DOHH2 (cell line): ENCODE measurements around the gene LINGO3.

Experiments
- H3F3A ChIP-seq: fragments of 200-600 bp; sonication (generic), shearing (Covaris generic); 2 replicates; pipeline ENCODE4 v1.6.0; 2016; ENCODE audit warnings: antibody characterized with exemption, mild to moderate bottlenecking; ENCODE audit not compliant: control insufficient read depth, insufficient read depth
- H3K27ac ChIP-seq: fragments of 200-600 bp; sonication (generic); 2 replicates; pipeline ENCODE4 v1.5.1; 2014; ENCODE audit warnings: low read depth, mild to moderate bottlenecking, low read length, moderate library complexity
- H3K27me3 ChIP-seq: fragments of 200-600 bp; sonication (generic); 2 replicates; pipeline ENCODE4 v1.6.1; 2014; ENCODE audit warnings: mild to moderate bottlenecking, low read length, mixed read lengths; ENCODE audit not compliant: control insufficient read depth
- H3K36me3 ChIP-seq: fragments of 200-600 bp; sonication (generic); 2 replicates; pipeline ENCODE4 v1.6.1; 2014; ENCODE audit warnings: mild to moderate bottlenecking, low read length, moderate library complexity, mixed read lengths; ENCODE audit not compliant: control insufficient read depth
- H3K4me1 ChIP-seq: fragments of 200-600 bp; sonication (generic); 2 replicates; pipeline ENCODE4 v1.6.1; 2014; ENCODE audit warnings: mild to moderate bottlenecking, low read length, mixed read lengths; ENCODE audit not compliant: control insufficient read depth
- H3K4me2 ChIP-seq: fragments of 200-600 bp; sonication (generic); 2 replicates; pipeline ENCODE4 v1.6.0; 2014; ENCODE audit warnings: mild to moderate bottlenecking, low read length, moderate library complexity
- H3K4me3 ChIP-seq: fragments of 200-600 bp; sonication (generic); 2 replicates; pipeline ENCODE4 v1.5.1; 2014; ENCODE audit warnings: mild to moderate bottlenecking, low read length, mixed read lengths
- H3K79me2 ChIP-seq: fragments of 200-600 bp; sonication (generic); 2 replicates; pipeline ENCODE4 v1.6.1; 2014; ENCODE audit warnings: mild to moderate bottlenecking, low read length, mixed read lengths; ENCODE audit not compliant: control insufficient read depth
- H3K9me2 ChIP-seq: fragments of 200-600 bp; sonication (generic); replicated peaks from 2 replicates; pipeline ENCODE4 v1.6.1; 2014; ENCODE audit warnings: mild to moderate bottlenecking, low read length, mixed read lengths; ENCODE audit not compliant: control insufficient read depth
- H3K9me3 ChIP-seq: fragments of 200-600 bp; sonication (generic); 2 replicates; pipeline ENCODE4 v1.6.1; 2014; ENCODE audit warnings: antibody characterized with exemption, low read length, mixed read lengths; ENCODE audit not compliant: control insufficient read depth, insufficient read depth
- H4K20me1 ChIP-seq: fragments of 200-600 bp; sonication (generic); 2 replicates; pipeline ENCODE4 v1.6.0; 2014; ENCODE audit warnings: low read depth, mild to moderate bottlenecking, antibody characterized with exemption, low read length, moderate library complexity; ENCODE audit not compliant: control insufficient read depth, insufficient read depth
- CTCF ChIP-seq: fragments of 200-600 bp; sonication (generic); IDR thresholded peaks from one replicate; pipeline ENCODE4 v1.5.1; 2014; ENCODE audit warnings: antibody characterized with exemption, mild to moderate bottlenecking, low read depth, low read length; ENCODE audit not compliant: poor library complexity, severe bottlenecking
- EZH2phosphoT487 ChIP-seq: fragments of 200-600 bp; sonication (generic); IDR thresholded peaks from 2 replicates; pipeline ENCODE4 v1.6.1; 2017; ENCODE audit warnings: borderline replicate concordance, mild to moderate bottlenecking, antibody characterized with exemption, low read length, moderate library complexity, mixed read lengths

The LINGO3 gene

GRCh38 chr19:2345794-2346663 lies 38.1 kb upstream of the LINGO3 start:
- Histone ChIP-seq H3K79me2 (no peaks in the 10 kb centered on the region), H3K9me3 (no peaks in the 10 kb centered on the region), H3K36me3 (peaks cover 17% of the 10 kb centered on the region), H3K4me3 (no peak overlapping the region), H3K27me3 (no peaks in the 10 kb centered on the region), H3K9me2 (no peaks in the 10 kb centered on the region), H3F3A (no peaks in the 10 kb centered on the region), H3K4me1 (no peaks in the 10 kb centered on the region), H3K27ac (no peak overlapping the region), H3K4me2 (no peak overlapping the region), H4K20me1 (no peaks in the 10 kb centered on the region)
- no peak for TF ChIP-seq EZH2phosphoT487
- no peak for TF ChIP-seq CTCF

- peaks cover 25% of the 10 kb centered on the region for H3K36me3 ChIP-seq
Observed at GRCh38 chr19:2345076-2345475, 37.1 kb upstream of the LINGO3 start.

GRCh38 chr19:2344381-2344870 lies 36.5 kb upstream of the LINGO3 start:
- Histone ChIP-seq H3K4me1 (no peaks in the 10 kb centered on the region), H3K36me3 (peaks cover 31% of the 10 kb centered on the region), H3K27me3 (no peaks in the 10 kb centered on the region), H3F3A (no peaks in the 10 kb centered on the region), H3K27ac (no peak overlapping the region), H4K20me1 (peaks cover 3% of the 10 kb centered on the region; the same call in 1 of the 2 replicates), H3K4me3 (no peak overlapping the region), H3K9me3 (no peaks in the 10 kb centered on the region), H3K4me2 (no peak overlapping the region), H3K9me2 (no peaks in the 10 kb centered on the region), H3K79me2 (no peaks in the 10 kb centered on the region; the same call in 1 of the 2 replicates)
- TF ChIP-seq EZH2phosphoT487 (no peak), CTCF (no peak)

More at GRCh38 chr19:2345076-2345475, 37.1 kb upstream of the LINGO3 start:
- TF ChIP-seq CTCF = no peak
- TF ChIP-seq EZH2phosphoT487 = no peak
- no peaks in the 10 kb centered on the region for H3K27me3 ChIP-seq
- H3K79me2 ChIP-seq = no peaks in the 10 kb centered on the region
- no peaks in the 10 kb centered on the region for H3K9me3 ChIP-seq
- H3K4me2 ChIP-seq = no peak overlapping the region
- no peaks in the 10 kb centered on the region for H3F3A ChIP-seq
- H3K27ac ChIP-seq = no peak overlapping the region
- H3K4me3 ChIP-seq = no peak overlapping the region
- 0 out of 2 replicates have a peak, but pooled peaks cover under 1% of the 10 kb centered on the region for H4K20me1 ChIP-seq
- H3K9me2 ChIP-seq = no peaks in the 10 kb centered on the region
- no peaks in the 10 kb centered on the region for H3K4me1 ChIP-seq
